Measurements from ENCODE around the gene SLC30A2. TPM values are rescaled to one million over a fixed set of nuclear protein-coding genes. Genes with fewer than 3 reads are reported as not detected.

SLC30A2 gene
- total and polyA plus RNA-seq, 9 of the 15 experiments (the other 6 are each of a cell fraction or from before 2014, with no cell fraction given): 0.01 to 0.18 (median 0.06) TPM; not detected in 3

GRCh38 chr1:25993197-25993951 lies 52.5 kb downstream of the SLC30A2 start:
- H3K27me3 ChIP-seq (ENCODE audit: control insufficient read depth in 2 of 2, insufficient read depth in 2 of 2, low read length in 2 of 2): no peaks in the 10 kb centered on the region
- peaks cover 7% of the 10 kb centered on the region; the same call in 1 of the 3 replicates for H3K36me3 ChIP-seq (ENCODE audit: control insufficient read depth, insufficient read depth, low read length)
- 4% methylated on average over 8 of the region's 8 CpGs for WGBS (ENCODE audit: insufficient coverage, low coverage, missing lambda C conversion rate)
- FAIRE-seq (no peak), DNase-seq (ENCODE audit: extremely low read depth in 1 of 4, low spot score in 3 of 4) (peak; percentile 37 to 72 (median 50)), ATAC-seq (peak; percentile 9; the same call in 1 of the 3 replicates)
- POLR2A ChIA-PET: interaction anchor here (0.6 to 5.5 kb wide), 12 partner anchors 9 to 221 kb away, joined by 3 to 89 read pairs (median 4); partner anchors contain the start of gene EXTL1
- CTCF ChIA-PET (ENCODE audit: low intra/inter-chr PET ratio): no interaction called here
- H3K27ac ChIP-seq (ENCODE audit: extremely low read depth, low read depth, low read length): peak overlapping the region; percentile 54; the same call in 2 of the 3 replicates
- H3K9me3 ChIP-seq (replicated peaks; ENCODE audit: control insufficient read depth, insufficient read depth, low read depth, low read length): no peaks in the 10 kb centered on the region
- peak overlapping the region; percentile 3 to 46; a peak in 2 of 4 replicates for H3K9ac ChIP-seq (ENCODE audit: insufficient read depth in 1 of 2, low read depth in 2 of 2, low read length in 2 of 2)
- intact Hi-C loops (cut with micrococcal nuclease) (loop anchor here (1.0 to 10.0 kb wide), 2 partner anchors 98 to 169 kb away; no protein-coding TSS in a partner anchor), in situ Hi-C loops (cut with MboI) (no loop called here)
- H3K4me2 ChIP-seq (ENCODE audit: insufficient read depth, low read length): peak overlapping the region; percentile 19
- H3K9me1 ChIP-seq (ENCODE audit: control insufficient read depth, insufficient read depth, low read length): no peaks in the 10 kb centered on the region
- H3K79me2 ChIP-seq (ENCODE audit: control insufficient read depth, insufficient read depth, low read length): peaks cover 8% of the 10 kb centered on the region; the same call in 1 of the 3 replicates
- peak overlapping the region; percentile 75 for H2AFZ ChIP-seq (ENCODE audit: low read depth, low read length)
- H3K4me3 ChIP-seq: no peak overlapping the region
- H3K4me1 ChIP-seq (replicated peaks in 1 of 2; ENCODE audit: control insufficient read depth in 2 of 2, insufficient read depth in 2 of 2, low read length in 2 of 2): peaks cover 32 to 47% of the 10 kb centered on the region in 2 experiments
- BruUV-seq (replicated peaks): no TSS peak
- H4K20me1 ChIP-seq (replicated peaks; ENCODE audit: control insufficient read depth, insufficient read depth, low read length): no peaks in the 10 kb centered on the region
- TF ChIP-seq, protein P1, sequence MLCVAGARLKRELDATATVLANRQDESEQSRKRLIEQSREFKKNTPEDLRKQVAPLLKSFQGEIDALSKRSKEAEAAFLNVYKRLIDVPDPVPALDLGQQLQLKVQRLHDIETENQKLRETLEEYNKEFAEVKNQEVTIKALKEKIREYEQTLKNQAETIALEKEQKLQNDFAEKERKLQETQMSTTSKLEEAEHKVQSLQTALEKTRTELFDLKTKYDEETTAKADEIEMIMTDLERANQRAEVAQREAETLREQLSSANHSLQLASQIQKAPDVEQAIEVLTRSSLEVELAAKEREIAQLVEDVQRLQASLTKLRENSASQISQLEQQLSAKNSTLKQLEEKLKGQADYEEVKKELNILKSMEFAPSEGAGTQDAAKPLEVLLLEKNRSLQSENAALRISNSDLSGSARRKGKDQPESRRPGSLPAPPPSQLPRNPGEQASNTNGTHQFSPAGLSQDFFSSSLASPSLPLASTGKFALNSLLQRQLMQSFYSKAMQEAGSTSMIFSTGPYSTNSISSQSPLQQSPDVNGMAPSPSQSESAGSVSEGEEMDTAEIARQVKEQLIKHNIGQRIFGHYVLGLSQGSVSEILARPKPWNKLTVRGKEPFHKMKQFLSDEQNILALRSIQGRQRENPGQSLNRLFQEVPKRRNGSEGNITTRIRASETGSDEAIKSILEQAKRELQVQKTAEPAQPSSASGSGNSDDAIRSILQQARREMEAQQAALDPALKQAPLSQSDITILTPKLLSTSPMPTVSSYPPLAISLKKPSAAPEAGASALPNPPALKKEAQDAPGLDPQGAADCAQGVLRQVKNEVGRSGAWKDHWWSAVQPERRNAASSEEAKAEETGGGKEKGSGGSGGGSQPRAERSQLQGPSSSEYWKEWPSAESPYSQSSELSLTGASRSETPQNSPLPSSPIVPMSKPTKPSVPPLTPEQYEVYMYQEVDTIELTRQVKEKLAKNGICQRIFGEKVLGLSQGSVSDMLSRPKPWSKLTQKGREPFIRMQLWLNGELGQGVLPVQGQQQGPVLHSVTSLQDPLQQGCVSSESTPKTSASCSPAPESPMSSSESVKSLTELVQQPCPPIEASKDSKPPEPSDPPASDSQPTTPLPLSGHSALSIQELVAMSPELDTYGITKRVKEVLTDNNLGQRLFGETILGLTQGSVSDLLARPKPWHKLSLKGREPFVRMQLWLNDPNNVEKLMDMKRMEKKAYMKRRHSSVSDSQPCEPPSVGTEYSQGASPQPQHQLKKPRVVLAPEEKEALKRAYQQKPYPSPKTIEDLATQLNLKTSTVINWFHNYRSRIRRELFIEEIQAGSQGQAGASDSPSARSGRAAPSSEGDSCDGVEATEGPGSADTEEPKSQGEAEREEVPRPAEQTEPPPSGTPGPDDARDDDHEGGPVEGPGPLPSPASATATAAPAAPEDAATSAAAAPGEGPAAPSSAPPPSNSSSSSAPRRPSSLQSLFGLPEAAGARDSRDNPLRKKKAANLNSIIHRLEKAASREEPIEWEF (CRISPR knock-in tag; IDR thresholded peaks at IDR 0.05): no peak
- TF ChIP-seq BHLHE40 (IDR thresholded peaks at IDR 0.05; ENCODE audit: low read length): peak; percentile 72
- TF ChIP-seq ZNF175 (CRISPR knock-in tag; IDR thresholded peaks at IDR 0.05; ENCODE audit: low read depth): 0 out of 2 replicates have a peak, but pooled peaks have one; percentile 63
- TF ChIP-seq, protein P2, sequence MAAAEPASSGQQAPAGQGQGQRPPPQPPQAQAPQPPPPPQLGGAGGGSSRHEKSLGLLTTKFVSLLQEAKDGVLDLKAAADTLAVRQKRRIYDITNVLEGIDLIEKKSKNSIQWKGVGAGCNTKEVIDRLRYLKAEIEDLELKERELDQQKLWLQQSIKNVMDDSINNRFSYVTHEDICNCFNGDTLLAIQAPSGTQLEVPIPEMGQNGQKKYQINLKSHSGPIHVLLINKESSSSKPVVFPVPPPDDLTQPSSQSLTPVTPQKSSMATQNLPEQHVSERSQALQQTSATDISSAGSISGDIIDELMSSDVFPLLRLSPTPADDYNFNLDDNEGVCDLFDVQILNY (CRISPR knock-in tag; IDR thresholded peaks at IDR 0.05): no peak
- TF ChIP-seq RAD21 (CRISPR knock-in tag; conservative IDR thresholded peaks at IDR 0.05 in 1 of 2, IDR thresholded peaks at IDR 0.05 in 1 of 2): peak in 1 of 2 experiments; percentile 22; a peak in 1 of 4 replicates
- peak; percentile 67 for TF ChIP-seq CBFA2T2 (conservative IDR thresholded peaks at IDR 0.05)
- no peak for TF ChIP-seq ZNF586 (CRISPR knock-in tag; conservative IDR thresholded peaks at IDR 0.05)
